ENCODE results near the gene CRMP1. TPM values are rescaled to one million over a fixed set of nuclear protein-coding genes. Genes with fewer than 3 reads are reported as not detected.

CRMP1 gene
- total and polyA plus RNA-seq, 8 donors = 1.2 to 21.4 (median 2.1) TPM; not detected in 1

DNA sequence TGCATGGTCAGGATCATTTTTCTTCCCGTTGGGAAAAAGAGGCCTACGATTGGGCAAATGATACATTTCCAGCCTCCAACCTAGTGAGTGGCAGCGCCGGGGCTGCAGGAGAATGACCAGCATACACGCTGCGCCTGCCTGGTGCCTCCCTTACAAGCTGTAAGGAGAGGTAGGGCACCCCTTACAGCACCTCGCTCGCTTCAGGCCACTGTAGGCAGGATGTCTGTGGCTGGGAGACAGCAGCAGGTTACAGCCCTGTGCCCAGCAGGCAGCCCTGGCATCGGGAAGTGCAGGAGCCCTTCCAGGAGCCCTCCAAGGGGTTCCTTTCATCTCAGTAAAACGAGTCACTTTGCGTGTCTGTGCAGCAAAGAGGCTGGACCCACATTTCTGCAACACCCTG is 93.5 kb downstream of the CRMP1 start:
- Histone ChIP-seq H3K27me3 (no peaks in the 10 kb centered on the region), H3K9me3 (no peaks in the 10 kb centered on the region), H3K4me3 (no peak overlapping the region), H3K27ac (no peak overlapping the region), H3K4me1 (no peaks in the 10 kb centered on the region), H3K36me3 (peaks cover 4 to 92% (median 71%) of the 10 kb centered on the region in 4 donors)
- TF ChIP-seq, protein P1, sequence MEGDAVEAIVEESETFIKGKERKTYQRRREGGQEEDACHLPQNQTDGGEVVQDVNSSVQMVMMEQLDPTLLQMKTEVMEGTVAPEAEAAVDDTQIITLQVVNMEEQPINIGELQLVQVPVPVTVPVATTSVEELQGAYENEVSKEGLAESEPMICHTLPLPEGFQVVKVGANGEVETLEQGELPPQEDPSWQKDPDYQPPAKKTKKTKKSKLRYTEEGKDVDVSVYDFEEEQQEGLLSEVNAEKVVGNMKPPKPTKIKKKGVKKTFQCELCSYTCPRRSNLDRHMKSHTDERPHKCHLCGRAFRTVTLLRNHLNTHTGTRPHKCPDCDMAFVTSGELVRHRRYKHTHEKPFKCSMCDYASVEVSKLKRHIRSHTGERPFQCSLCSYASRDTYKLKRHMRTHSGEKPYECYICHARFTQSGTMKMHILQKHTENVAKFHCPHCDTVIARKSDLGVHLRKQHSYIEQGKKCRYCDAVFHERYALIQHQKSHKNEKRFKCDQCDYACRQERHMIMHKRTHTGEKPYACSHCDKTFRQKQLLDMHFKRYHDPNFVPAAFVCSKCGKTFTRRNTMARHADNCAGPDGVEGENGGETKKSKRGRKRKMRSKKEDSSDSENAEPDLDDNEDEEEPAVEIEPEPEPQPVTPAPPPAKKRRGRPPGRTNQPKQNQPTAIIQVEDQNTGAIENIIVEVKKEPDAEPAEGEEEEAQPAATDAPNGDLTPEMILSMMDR (IDR thresholded peaks at IDR 0.05) = no peak
- TF ChIP-seq POLR2AphosphoS5 (IDR thresholded peaks at IDR 0.05) (no peak), EP300 (IDR thresholded peaks at IDR 0.05) (no peak), POLR2A (IDR thresholded peaks at IDR 0.05) (no peak)
- WGBS, 5 donors = 85 to 91% (median 89%) methylated on average over 10 to 11 of the region's 11 CpGs
- no peak for DNase-seq
- intact Hi-C loops (cut with DNase I; ENCODE audit: low total_unique reads) = no loop called here

DNA sequence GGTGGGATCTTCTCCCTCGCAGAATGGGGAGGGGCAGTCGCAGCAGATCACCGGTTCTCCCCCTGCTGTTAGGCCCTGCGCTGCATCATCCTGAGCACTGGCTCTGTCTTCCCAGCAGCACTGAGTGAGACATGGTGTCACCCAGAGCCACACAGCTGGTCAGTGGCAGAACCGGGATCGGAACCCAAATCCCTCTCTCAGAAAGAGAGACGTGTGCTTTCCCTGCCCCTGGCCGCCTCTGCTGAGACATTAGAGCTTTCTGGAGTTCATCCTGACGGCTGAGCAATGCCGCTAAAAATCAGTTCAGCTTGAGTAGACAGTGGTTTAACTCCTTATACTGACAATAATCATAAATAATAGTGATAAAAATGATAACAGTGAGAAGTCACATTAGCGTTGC is 93.9 kb downstream of the CRMP1 start:
- intact Hi-C loops (cut with DNase I; ENCODE audit: low total_unique reads) = no loop called here
- H3K9me3 ChIP-seq = no peaks in the 10 kb centered on the region
- peaks cover 4 to 89% (median 68%) of the 10 kb centered on the region in 4 donors for H3K36me3 ChIP-seq
- DNase-seq = no peak
- H3K4me3 ChIP-seq = no peak overlapping the region
- H3K4me1 ChIP-seq = no peaks in the 10 kb centered on the region
- H3K27ac ChIP-seq = no peak overlapping the region
- TF ChIP-seq POLR2A (IDR thresholded peaks at IDR 0.05) = no peak
- TF ChIP-seq, protein P1 (IDR thresholded peaks at IDR 0.05) = no peak
- TF ChIP-seq POLR2AphosphoS5 (IDR thresholded peaks at IDR 0.05) = no peak
- TF ChIP-seq EP300 (IDR thresholded peaks at IDR 0.05) = no peak
- 87 to 96% (median 95%) methylated on average over 10 to 11 of the region's 11 CpGs for WGBS, 5 donors
- H3K27me3 ChIP-seq = no peaks in the 10 kb centered on the region

DNA sequence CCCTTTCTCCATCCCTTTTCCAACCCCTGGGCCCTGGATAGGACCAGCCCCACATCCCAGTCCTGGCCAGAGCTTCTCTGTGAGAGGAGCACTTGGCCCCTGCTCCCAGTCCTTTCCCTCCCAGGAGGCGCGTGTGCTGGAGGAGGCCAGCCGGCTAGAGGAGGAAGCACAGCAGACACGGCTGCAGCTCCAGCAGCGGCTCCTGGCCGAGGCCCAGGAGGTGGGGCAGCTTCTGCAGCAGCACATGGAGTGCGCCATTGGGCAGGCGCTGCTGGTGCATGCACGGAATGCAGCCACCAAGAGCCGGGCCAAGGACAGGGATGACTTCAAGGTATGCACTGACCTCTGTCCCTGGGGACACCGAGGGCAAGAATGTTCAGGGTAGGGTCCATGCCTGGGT is 94.4 kb downstream of the CRMP1 start:
- H3K27ac ChIP-seq = no peak overlapping the region
- intact Hi-C loops (cut with DNase I; ENCODE audit: low total_unique reads) = no loop called here

DNA sequence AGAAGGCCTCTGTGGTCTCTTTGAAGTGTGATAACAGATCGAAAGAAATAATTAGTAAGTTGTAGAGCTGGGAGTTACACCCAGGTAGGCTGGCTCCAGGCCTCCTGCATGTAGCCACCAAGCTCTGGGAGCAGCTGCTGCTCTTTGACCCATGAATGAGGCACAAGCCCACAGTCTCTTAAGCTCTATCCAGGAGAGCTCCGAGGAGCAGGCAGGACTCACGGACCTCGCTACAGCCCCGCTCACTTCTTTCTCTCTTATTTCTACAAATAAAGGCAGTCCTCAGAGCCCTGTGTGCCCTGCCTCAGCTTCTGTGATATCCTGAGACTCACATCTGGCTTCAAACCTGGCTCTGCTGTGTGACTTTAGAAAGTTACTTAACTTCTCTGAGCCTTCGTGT is 95.0 kb downstream of the CRMP1 start:
- H3K36me3 ChIP-seq = peaks cover 4 to 84% (median 67%) of the 10 kb centered on the region in 4 donors
- intact Hi-C loops (cut with DNase I; ENCODE audit: low total_unique reads) = no loop called here
- TF ChIP-seq, protein P1 (IDR thresholded peaks at IDR 0.05) = no peak
- TF ChIP-seq POLR2A (IDR thresholded peaks at IDR 0.05) (no peak), EP300 (IDR thresholded peaks at IDR 0.05) (no peak), POLR2AphosphoS5 (IDR thresholded peaks at IDR 0.05) (no peak)
- no peak overlapping the region for H3K27ac ChIP-seq
- H3K9me3 ChIP-seq = no peaks in the 10 kb centered on the region
- no peaks in the 10 kb centered on the region for H3K4me1 ChIP-seq
- no peaks in the 10 kb centered on the region for H3K27me3 ChIP-seq
- 88 to 98% (median 96%) methylated on average over 6 of the region's 6 CpGs for WGBS, 5 donors
- no peak for DNase-seq
- H3K4me3 ChIP-seq = no peak overlapping the region

More for the DNA sequence above, 94.4 kb downstream of the CRMP1 start:
- TF ChIP-seq, protein P1 (IDR thresholded peaks at IDR 0.05) = no peak
- no peak for TF ChIP-seq POLR2A (IDR thresholded peaks at IDR 0.05)
- Histone ChIP-seq H3K4me1 (no peaks in the 10 kb centered on the region), H3K9me3 (no peaks in the 10 kb centered on the region), H3K4me3 (no peak overlapping the region), H3K36me3 (peaks cover 4 to 87% (median 71%) of the 10 kb centered on the region in 4 donors), H3K27me3 (no peaks in the 10 kb centered on the region)
- DNase-seq = peak in 1 of 2 donors; percentile 17
- WGBS, 5 donors = 73 to 87% (median 81%) methylated on average over 11 of the region's 11 CpGs

All from stomach (tissue), 9 donors.